Measurements from ENCODE around the gene HAND1.
A peak's percentile ranks its signal among the peaks of the same experiment; 100 is the strongest.

Gene HAND1

DNA sequence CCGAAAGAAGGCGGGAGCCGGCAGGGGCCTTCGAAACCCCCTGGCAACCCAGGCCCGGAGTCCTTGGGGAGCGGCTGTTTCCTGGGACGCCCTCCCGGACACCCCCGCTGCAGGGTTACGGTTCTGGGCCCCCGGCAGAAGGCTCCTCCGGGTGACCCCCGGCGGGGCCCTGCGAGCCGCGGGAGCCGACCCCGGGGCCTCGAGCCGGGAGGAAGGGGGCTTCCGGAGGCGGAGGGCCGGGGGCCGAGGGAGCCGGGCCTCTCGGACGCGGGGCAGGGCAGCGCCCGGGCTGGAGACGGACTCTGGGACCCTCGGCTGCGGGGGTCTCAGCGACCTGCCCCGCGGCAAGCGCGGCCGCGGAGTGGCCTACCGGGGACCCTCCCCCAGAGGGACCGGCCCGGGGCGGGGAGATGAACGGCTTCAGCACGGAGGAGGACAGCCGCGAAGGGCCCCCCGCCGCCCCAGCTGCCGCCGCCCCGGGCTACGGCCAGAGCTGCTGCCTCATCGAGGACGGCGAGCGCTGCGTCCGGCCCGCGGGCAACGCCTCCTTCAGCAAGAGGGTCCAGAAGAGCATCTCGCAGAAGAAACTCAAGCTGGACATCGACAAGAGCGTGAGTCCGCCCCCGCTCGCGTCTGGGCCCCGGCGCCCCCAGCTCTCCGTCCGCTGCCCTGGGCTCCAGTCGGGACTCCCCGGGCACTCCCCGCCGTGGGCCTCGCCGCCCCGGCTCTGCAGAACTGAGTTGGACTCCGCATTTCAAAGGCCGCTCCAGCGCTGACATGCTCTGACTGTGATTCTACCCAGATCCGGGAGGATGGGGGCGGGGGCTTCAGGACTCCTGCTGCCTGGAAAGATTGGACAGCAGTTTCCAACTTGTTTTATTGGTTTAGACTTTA is 31.6 kb downstream of the HAND1 start:
- peak overlapping the region; percentile 74 to 94 for H3K4me3 ChIP-seq (replicated peaks in 1 of 2; ENCODE audit: low read depth in 2 of 2, low read length in 2 of 2)
- DNase-seq (ENCODE audit: low read depth in 2 of 2): peak; percentile 58 to 73
- TF ChIP-seq, protein P1, sequence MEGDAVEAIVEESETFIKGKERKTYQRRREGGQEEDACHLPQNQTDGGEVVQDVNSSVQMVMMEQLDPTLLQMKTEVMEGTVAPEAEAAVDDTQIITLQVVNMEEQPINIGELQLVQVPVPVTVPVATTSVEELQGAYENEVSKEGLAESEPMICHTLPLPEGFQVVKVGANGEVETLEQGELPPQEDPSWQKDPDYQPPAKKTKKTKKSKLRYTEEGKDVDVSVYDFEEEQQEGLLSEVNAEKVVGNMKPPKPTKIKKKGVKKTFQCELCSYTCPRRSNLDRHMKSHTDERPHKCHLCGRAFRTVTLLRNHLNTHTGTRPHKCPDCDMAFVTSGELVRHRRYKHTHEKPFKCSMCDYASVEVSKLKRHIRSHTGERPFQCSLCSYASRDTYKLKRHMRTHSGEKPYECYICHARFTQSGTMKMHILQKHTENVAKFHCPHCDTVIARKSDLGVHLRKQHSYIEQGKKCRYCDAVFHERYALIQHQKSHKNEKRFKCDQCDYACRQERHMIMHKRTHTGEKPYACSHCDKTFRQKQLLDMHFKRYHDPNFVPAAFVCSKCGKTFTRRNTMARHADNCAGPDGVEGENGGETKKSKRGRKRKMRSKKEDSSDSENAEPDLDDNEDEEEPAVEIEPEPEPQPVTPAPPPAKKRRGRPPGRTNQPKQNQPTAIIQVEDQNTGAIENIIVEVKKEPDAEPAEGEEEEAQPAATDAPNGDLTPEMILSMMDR (IDR thresholded peaks at IDR 0.05; ENCODE audit: low read depth, low read length): no peak

- H3K4me3 ChIP-seq (replicated peaks in 1 of 2; ENCODE audit: low read depth in 2 of 2, low read length in 2 of 2): peak within 1 kb of the TSS; percentile 74 to 94
- DNase-seq (ENCODE audit: low read depth in 2 of 2): peak; percentile 92 to 96
- TF ChIP-seq, protein P1 (IDR thresholded peaks at IDR 0.05; ENCODE audit: low read depth, low read length): no peak
These were observed 32.4 kb downstream of the HAND1 start, which contains the start of gene SAP30L for GRCh38 chr5:154445422-154446194. SAP30L (plus strand) TSS chr5:154445997; CDS start chr5:154446605, 608 bp downstream.

GRCh38 chr5:154444556-154445421 is 33.2 kb downstream of the HAND1 start:
- DNase-seq (ENCODE audit: low read depth in 2 of 2): no peak
- TF ChIP-seq, protein P1 (IDR thresholded peaks at IDR 0.05; ENCODE audit: low read depth, low read length): no peak
- H3K4me3 ChIP-seq (replicated peaks in 1 of 2; ENCODE audit: low read depth in 2 of 2, low read length in 2 of 2): peak overlapping the region; percentile 69 to 94

DNA sequence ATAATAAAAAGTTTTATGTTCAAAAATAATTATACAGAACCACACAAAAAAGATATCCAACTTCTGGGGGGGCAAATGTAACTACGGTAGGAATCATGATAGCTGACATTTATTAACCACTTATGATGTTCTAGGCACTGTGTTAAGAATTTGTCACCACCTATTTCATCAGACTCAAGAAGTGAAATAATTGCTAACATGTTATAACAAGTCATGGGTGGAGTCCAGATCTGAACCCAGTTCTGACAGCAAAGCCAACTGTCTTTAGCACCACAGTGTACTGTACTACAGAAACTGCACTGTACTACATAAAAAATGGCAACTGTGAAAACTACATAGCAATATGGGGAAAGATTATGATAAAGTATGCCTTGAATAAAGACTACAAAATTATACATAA is 35.2 kb downstream of the HAND1 start:
- no peak overlapping the region for H3K4me3 ChIP-seq (replicated peaks in 1 of 2; ENCODE audit: low read depth in 2 of 2, low read length in 2 of 2)
- DNase-seq (ENCODE audit: low read depth in 2 of 2): no peak
- TF ChIP-seq, protein P1 (IDR thresholded peaks at IDR 0.05; ENCODE audit: low read depth, low read length): no peak

DNA sequence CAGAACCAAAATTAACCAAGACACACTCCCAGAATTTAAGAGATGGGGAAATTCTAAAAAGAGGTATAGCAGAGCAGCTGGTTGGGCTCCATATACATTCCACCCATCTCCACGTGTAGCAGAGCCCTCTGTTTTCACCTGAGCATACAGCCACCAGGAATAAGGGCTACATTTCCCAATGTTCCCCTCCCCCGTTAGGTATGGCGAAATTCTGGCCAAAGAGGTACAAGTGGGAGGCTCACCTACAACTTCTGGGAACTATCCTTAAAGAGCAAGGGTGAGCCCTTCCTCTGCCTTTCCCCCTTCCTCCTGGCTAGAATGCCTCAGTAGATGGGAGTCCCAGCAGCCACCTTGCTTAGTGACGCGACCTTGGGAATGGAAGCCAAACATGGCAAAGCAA is 37.5 kb downstream of the HAND1 start:
- DNase-seq (ENCODE audit: low read depth in 2 of 2): no peak
- TF ChIP-seq, protein P1 (IDR thresholded peaks at IDR 0.05; ENCODE audit: low read depth, low read length): no peak
- no peak overlapping the region for H3K4me3 ChIP-seq (replicated peaks in 1 of 2; ENCODE audit: low read depth in 2 of 2, low read length in 2 of 2)
